K562 (cell line): ENCODE data around the gene CAPN5. TPM values are rescaled to one million over a fixed set of nuclear protein-coding genes. Genes with fewer than 3 reads are reported as not detected.

Experiments
- ATAC-seq: fragments of 200-7000 bp; cut with Tn5 transposase; 3 replicates; pipeline ENCODE4 v1.9.1; 2020; ENCODE audit warnings: moderate library complexity
- BruUV-seq: library from RNA; stranded (reverse); fragments of 400-500 nt; replicated peaks from 2 replicates; lab custom pipeline; 2021; lab: Mats Ljungman, UMichigan
- CTCF ChIA-PET: fragments of 300-600 bp; formaldehyde crosslinking; extraction: SDS; loops from one replicate; lab custom pipeline; 2021; ENCODE audit warnings: low intra/inter-chr PET ratio; lab: Yijun Ruan, JAX
- POLR2A ChIA-PET: fragments of 300-600, 350-650 bp; sonication (Branson Sonifier 250); formaldehyde crosslinking; extraction: SDS; loops from one replicate; lab custom pipeline; 2021; ENCODE audit warnings: antibody characterized with exemption, inconsistent platforms; lab: Yijun Ruan, JAX
- DNase-seq, 4 experiments: peaks; one replicate each; pipeline versions ENCODE4 v3.0.0 to v3.0.0-alpha.2; 2011 to 2018; ENCODE audit warnings: low spot score in 3 of 4, mixed read lengths in 3 of 4; ENCODE audit errors: extremely low read depth in 1 of 4
- FAIRE-seq: peaks from 2 replicates; lab custom pipeline; 2011; peaks lifted over from hg19 to GRCh38; lab: Jason Lieb, UNC
- H2AFZ ChIP-seq: 2 replicates; pipeline ENCODE4 v1.6.0; 2011; ENCODE audit warnings: low read depth, low read length, control low read depth, inconsistent platforms
- H3K27ac ChIP-seq: fragments of 200-600 bp; 3 replicates; pipeline ENCODE4 v1.8.0; 2011; ENCODE audit warnings: low read depth, mild to moderate bottlenecking, control low read depth, inconsistent platforms, low read length, moderate library complexity, mixed read lengths; ENCODE audit errors: extremely low read depth
- H3K27me3 ChIP-seq, 2 experiments: fragments of 300-600 bp in 1 of 2; 2 replicates in 1 of 2; 3 replicates in 1 of 2; pipeline versions ENCODE4 v1.6.0 to v1.8.0; 2011; ENCODE audit warnings: inconsistent platforms in 2 of 2, low read length in 2 of 2, mild to moderate bottlenecking in 1 of 2, mixed read lengths in 1 of 2, moderate library complexity in 1 of 2; ENCODE audit not compliant: control insufficient read depth in 2 of 2, insufficient read depth in 2 of 2
- H3K36me3 ChIP-seq: fragments of 300-600 bp; 3 replicates; pipeline ENCODE4 v1.8.0; 2011; ENCODE audit warnings: mild to moderate bottlenecking, low read length, inconsistent platforms; ENCODE audit not compliant: control insufficient read depth, insufficient read depth
- H3K4me1 ChIP-seq, 2 experiments: fragments of 200-600 bp in 1 of 2; replicated peaks in 1 of 2; 2 replicates in 1 of 2; 3 replicates in 1 of 2; pipeline versions ENCODE4 v1.5.1 to v1.8.0; 2011; ENCODE audit warnings: inconsistent platforms in 2 of 2, low read length in 2 of 2, mild to moderate bottlenecking in 1 of 2, mixed read lengths in 1 of 2, moderate library complexity in 1 of 2; ENCODE audit not compliant: control insufficient read depth in 2 of 2, insufficient read depth in 2 of 2
- H3K4me2 ChIP-seq: 2 replicates; pipeline ENCODE4 v1.6.1; 2011; ENCODE audit warnings: low read length, control low read depth, inconsistent platforms, mixed read lengths; ENCODE audit not compliant: insufficient read depth
- H3K4me3 ChIP-seq: fragments of 200-600 bp; sonication (generic), shearing (Covaris generic); 2 replicates; pipeline ENCODE4 v1.5.1; 2016; ENCODE audit warnings: control low read depth, inconsistent platforms
- H3K79me2 ChIP-seq: fragments of 200-600 bp; 3 replicates; pipeline ENCODE4 v1.8.0; 2011; ENCODE audit warnings: low read length, inconsistent platforms; ENCODE audit not compliant: control insufficient read depth, insufficient read depth
- H3K9ac ChIP-seq, 2 experiments: 2 replicates each; pipeline versions ENCODE4 v1.6.0 to v1.6.1; 2011; ENCODE audit warnings: low read depth in 2 of 2, low read length in 2 of 2, control low read depth in 1 of 2, inconsistent platforms in 1 of 2, mild to moderate bottlenecking in 1 of 2, mixed read lengths in 1 of 2; ENCODE audit not compliant: insufficient read depth in 1 of 2
- H3K9me1 ChIP-seq: one replicate; pipeline ENCODE4 v1.6.0; 2011; ENCODE audit warnings: inconsistent platforms, mild to moderate bottlenecking, low read length, moderate library complexity; ENCODE audit not compliant: control insufficient read depth, insufficient read depth
- H3K9me3 ChIP-seq: replicated peaks from 2 replicates; pipeline ENCODE4 v1.5.1; 2011; ENCODE audit warnings: low read depth, low read length, inconsistent platforms; ENCODE audit not compliant: control insufficient read depth, insufficient read depth
- H4K20me1 ChIP-seq: replicated peaks from 2 replicates; pipeline ENCODE4 v1.6.1; 2011; ENCODE audit warnings: low read length, inconsistent platforms, mixed read lengths; ENCODE audit not compliant: control insufficient read depth, insufficient read depth
- AFF4 ChIP-seq: sonication (generic); formaldehyde crosslinking; IDR thresholded peaks from 2 replicates; pipeline ENCODE4 v1.8.0; 2023; ENCODE audit warnings: mild to moderate bottlenecking, missing genetic modification reagents
- MGA ChIP-seq: fragments of 450-650 bp; IDR thresholded peaks from 2 replicates; pipeline ENCODE4 v1.6.1; 2016; ENCODE audit warnings: mild to moderate bottlenecking, moderate library complexity
- WGBS: fragments of 100-300 bp; shearing (Covaris generic); methylation state at CpG from one replicate; pipeline ENCODE4 v1.1.6; 2016; ENCODE audit warnings: low coverage, mixed read lengths; ENCODE audit not compliant: insufficient coverage; ENCODE audit errors: missing lambda C conversion rate; 5-methylcytosine and 5-hydroxymethylcytosine counted together
- in situ Hi-C: fragments of 300-500 bp; cut with MboI; formaldehyde crosslinking; loops from 4 replicates; pipeline ENCODE4 v1.15.0; 2018; ENCODE audit warnings: inconsistent platforms, mixed read lengths
- intact Hi-C: fragments of 100-400 bp; cut with micrococcal nuclease; formaldehyde crosslinking; loops from 2 replicates; pipeline ENCODE4 v1.14.2; 2022
- polyA plus RNA-seq, 8 experiments: library from polyadenylated mRNA; depleted of rRNA in 4 of 8; stranded (reverse) in 5 of 8; unstranded in 3 of 8; fragments of >200 nt; fragmentation: Nextera tagmentation in 2 of 8; fragmentation: Illumina TruSeq in 1 of 8; extraction: Ambion mirVana in 2 of 8; extraction: Trizol in 1 of 8; gene quantifications; 2 replicates each; pipeline versions ENCODE4 v1.2.1 to v1.2.3, GENCODE V29; 2011 to 2014; ENCODE audit warnings: inconsistent platforms in 1 of 8, missing spikeins in 1 of 8
- total RNA-seq, 7 experiments: library from RNA; depleted of rRNA in 6 of 7; stranded (reverse); fragments of >200 nt in 6 of 7; fragmentation: Illumina TruSeq in 2 of 7; extraction: Trizol in 2 of 7; gene quantifications; 2 replicates each; pipeline versions ENCODE4 v1.2.1 to v1.2.3, GENCODE V29; 2011 to 2021; ENCODE audit warnings: low replicate concordance in 1 of 7

CAPN5 gene
- total and polyA plus RNA-seq, 9 of the 15 experiments (the other 6 are each of a cell fraction or from before 2014, with no cell fraction given): 0.04 to 0.44 (median 0.14) TPM; not detected in 2

GRCh38 chr11:77075425-77075905, 8.7 kb downstream of the CAPN5 start (continued):
- no peak for TF ChIP-seq AFF4
- TF ChIP-seq, all 486 proteins: peak for 0

- intact Hi-C loops: no loop called here
- Histone ChIP-seq H3K4me1 (peaks cover 0 to 6% of the 10 kb centered on the region in 2 experiments; a peak in 2 of 5 replicates), H3K9me3 (no peaks in the 10 kb centered on the region), H3K9ac (no peak overlapping the region), H3K27ac (no peak overlapping the region), H4K20me1 (no peaks in the 10 kb centered on the region), H3K4me2 (no peak overlapping the region), H3K36me3 (no peaks in the 10 kb centered on the region), H2AFZ (no peak overlapping the region), H3K4me3 (no peak overlapping the region), H3K9me1 (no peaks in the 10 kb centered on the region), H3K27me3 (peaks cover 2 to 22% of the 10 kb centered on the region in 2 experiments; a peak in 3 of 5 replicates), H3K79me2 (no peaks in the 10 kb centered on the region)
- BruUV-seq: no TSS peak
- ChIA-PET CTCF (no interaction called here), POLR2A (interaction anchor here (0.7 kb wide), 1 partner anchor 9 kb away, joined by 3 read pairs; no protein-coding TSS in a partner anchor)
- DNase-seq: no peak
- FAIRE-seq: no peak
- no peak for ATAC-seq
- in situ Hi-C loops: no loop called here
- 20% methylated on average over 2 of the region's 2 CpGs for WGBS
- TF ChIP-seq MGA: no peak
Observed at GRCh38 chr11:77079666-77080065, 12.9 kb downstream of the CAPN5 start.
